ENCODE measurements around the gene MAPK12.

Gene MAPK12

DNA sequence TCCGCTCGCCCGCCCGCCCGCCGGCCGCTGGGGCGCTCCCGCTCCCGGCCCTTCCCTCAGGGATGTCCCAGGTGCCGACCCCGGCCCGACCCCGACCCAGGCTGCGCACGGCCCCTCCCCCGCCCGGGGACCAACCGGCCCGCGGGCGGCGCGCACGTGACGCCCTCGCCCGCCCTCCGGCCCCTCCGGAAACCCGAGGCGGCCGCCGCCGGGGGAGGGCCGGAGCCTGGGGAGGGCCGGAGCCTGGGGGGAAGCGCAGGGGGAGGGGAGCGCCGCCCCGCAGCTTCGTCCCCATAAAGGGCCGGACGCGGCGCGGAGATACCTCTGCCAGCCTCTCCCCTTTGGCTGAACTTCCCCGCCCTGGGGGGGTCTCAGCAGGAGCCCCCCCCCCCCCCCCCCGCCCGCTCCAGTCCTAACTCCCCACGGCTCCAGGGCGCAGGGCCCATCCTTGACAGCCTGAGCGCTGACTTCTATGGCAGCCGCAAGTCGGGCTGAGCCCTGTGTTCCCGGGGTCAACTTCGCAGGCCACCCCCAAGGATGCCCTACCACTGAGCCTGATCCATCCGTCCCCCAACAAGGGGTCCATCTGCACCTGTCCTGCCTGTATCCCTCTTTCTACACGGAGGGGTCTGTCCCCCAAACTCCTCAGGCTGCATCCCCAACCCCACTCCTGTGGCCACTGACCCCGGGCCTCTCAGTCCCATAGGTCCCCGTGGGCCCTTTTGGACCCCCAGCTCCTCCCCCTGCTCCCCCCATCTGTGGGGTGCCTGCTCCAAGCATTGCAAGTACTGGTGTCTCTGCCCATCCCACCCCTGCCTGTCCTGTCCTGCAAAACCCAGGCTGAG, at the start of gene MAPK12:
Gene MAPK12 (minus strand): TSS at position 69 of the 845 bp plus-strand sequence. CDS start 174 bp downstream, outside the sequence.
- FAIRE-seq: no peak

DNA sequence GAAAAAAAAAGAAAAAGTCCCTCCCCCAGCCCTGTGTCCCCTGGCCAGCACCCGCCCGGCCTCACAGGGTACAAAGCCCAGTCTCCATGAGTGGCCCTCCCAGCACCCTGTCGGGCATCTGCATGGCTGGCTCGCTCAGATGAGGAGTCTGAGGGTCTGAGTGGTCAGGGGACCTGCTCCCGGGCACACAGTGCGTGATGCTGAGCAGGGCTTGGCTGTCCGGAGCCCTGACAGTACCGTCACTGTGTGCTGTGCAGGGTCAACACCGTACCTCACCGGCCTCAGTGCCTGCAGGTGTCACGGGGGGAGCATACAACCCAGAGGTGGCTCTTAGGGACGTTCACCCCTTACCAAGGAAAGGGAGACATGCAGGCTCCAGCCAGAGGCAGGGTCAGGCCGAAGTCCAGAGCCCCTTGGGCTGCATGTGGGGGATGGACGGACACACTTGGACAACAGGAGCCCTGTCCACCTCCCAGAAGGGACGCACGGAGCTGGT, 49.5 kb upstream of the MAPK12 start:
- no peak for FAIRE-seq

DNA sequence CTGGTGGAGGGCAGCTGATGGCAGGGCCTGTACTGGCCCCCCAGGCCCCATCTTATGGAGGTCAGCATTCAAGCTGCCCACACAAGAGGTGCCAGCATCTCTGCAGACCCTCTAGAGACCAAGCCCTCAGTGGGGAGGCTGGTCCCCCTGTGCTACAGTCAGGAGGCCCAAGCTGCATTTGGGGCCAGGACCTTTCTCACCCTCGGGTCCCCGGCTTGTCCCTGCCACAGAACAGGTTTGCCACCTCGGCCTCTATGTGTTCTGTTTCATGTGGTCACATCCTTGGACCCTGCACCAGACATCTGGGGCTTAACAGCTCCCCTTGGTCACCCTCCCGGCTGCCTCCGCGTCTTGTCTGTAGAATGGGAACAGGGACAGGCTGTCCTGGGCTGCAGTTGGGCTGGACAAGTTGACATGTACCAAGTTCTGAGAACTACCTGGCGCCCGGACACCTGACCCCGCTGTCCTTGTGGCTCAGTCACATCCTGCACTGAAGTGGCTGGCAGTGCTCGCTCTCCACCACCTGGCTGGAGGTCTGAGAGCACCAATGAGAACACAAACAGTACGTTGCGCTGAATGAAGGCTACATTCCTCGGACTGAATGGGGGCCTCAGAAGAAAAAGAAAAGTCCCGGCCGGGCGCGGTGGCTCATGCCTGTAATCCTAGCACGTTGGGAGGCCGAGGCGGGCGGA, 48.7 kb upstream of the MAPK12 start:
- FAIRE-seq: peak; percentile 68

DNA sequence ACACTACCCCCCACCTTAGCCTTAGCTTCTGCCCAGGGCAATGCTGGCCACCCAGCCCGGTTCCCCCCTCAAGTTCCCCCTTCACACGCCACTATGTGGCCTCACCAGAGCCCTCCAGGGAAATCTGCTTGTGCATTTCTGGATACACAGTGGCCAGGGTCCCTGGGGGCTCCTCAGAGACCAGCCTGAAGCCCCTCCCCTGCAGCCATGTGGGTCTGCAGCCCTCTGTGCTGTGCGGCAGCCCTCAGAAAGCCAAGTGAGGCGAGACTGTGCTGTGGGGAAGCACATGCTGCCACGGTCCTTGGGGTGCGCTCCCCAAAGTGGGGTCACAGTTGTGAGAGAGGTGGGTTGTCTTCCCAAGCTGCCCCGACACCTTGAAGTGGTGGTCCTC, 48.1 kb upstream of the MAPK12 start:
- FAIRE-seq: no peak

DNA sequence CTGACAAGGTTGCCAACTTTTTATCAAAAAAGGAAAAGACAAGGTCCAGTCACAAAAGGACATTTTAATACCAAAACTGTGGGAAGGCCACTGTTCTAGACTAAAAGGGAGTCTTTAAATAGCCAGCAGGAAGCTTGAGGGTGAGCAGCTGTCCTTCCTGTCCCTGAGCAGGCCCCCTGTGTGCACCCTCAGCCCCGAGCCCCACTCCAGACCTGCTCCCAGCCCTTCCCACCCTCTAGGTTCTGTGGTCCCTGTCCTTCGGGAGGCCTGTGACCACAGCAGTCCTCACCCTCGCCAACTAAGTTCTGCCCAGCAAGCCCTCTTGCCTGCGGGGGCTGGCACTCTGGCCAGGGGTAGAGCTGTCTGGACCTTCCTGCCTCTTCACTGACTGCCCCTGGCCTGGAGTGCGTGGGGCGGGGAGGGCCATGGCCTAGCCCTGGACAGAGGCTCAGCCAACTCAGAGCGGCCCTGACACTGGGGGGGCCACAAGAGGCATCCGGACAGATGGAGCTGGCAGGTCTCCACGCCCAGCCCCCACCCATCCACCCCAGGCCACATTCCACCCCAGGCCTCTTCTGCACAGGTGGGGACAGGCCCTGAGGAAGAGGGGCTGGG, 47.6 kb upstream of the MAPK12 start:
- no peak for FAIRE-seq

DNA sequence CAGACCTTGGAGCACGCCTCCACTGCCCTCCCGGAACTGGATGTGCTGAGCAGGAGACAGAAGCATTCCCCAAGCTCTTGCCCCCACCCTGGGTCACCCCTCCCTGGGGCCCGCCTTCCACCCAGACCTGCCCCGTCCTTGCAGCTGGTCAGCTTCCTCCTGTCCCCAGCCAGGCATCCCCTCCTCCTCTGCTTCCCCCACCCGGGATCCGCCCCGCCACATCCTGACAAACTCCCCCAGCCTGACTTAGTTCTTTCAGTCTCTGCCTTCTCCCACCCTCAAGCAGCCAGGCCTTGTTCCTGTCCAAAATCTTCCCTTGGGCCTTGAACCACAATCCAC, 47.1 kb upstream of the MAPK12 start:
- FAIRE-seq: peak; percentile 81

DNA sequence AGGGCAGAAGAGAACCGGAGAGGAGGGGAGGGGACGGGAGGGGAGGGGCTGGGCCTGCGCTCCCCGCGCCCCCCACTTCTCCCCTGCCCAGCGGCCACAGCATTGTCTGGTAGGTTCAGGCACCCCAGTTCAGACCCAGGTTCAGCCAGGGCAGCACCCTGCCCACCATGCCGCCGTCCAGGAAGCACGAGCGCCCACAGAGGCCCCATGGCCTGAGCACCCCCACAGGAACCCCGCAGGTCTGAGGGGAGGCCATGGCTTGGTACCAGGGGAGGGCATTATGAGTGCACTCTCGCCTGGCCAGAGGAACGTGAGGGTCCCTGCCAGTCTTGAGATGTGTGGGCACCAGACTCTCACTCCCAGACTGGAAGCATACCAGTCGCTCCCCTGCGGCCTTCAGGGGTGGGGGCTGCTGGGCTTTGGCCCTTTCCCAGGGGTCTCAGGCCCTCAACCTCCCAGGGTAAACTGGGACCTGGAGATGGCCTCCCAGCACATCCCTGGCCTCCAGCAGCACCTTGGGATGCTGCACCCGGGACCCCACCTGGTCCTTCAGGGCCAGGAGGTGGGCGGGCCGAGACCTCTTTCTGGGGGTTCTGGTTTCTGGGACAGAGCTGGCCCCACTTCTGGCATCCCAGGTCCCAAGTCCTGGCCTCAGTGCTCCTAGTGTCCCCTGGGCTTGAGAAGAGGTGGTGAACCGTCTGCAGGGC, 46.6 kb upstream of the MAPK12 start:
- FAIRE-seq: no peak

DNA sequence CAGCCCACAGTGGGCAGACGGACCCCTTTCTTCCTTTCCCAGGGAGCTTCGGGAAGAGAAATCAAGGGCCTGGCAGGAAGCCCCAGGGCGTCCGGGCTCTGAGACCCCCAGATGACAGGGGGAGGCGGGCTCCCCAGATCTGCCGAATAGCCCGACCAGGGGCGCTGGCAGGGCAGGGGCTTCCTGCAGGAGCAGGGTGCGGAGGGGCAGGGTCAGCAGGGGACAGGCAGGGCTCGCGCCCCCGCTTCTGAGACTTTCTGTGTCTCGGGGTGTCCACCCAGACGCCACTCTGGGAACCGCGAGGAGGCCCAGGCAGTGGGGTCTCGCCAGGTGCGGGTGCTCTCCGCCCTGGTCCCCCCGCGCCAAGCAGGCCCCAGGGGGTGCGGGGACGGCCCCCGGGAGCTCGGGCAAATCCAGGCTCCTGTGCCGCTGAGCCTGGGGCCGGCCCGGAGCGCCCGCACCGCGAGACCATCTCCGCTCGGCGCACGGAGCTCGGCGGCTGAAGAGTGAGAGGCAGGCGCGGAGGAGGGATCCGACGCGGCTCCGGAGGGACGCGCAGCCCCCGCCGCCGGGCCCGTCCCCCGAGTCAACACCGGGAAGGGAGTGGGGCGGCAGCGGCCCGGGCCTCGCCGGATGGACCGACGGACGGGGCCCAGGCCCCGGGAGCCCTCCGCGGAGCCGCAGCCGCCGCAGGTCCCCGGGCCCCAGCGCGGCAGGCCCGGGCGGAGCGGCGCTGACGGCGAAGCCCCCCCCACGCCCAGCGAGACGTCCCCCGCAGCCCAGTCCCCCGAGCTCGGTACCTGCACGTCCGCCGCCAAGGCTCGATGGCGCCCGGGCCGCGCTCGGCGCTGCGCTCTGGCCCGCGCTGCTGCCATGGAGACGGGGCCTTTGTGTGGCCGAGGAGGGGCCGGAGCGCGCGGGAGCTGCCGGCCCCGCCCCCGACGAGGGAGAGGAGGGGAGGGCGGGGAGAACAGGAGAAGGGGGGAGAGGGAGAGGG, 45.6 kb upstream of the MAPK12 start, which contains the start of gene PLXNB2:
Gene PLXNB2 (minus strand): TSS at position 894 of the 997 bp plus-strand sequence. CDS start 17,062 bp downstream, outside the sequence.
- FAIRE-seq: no peak

DNA sequence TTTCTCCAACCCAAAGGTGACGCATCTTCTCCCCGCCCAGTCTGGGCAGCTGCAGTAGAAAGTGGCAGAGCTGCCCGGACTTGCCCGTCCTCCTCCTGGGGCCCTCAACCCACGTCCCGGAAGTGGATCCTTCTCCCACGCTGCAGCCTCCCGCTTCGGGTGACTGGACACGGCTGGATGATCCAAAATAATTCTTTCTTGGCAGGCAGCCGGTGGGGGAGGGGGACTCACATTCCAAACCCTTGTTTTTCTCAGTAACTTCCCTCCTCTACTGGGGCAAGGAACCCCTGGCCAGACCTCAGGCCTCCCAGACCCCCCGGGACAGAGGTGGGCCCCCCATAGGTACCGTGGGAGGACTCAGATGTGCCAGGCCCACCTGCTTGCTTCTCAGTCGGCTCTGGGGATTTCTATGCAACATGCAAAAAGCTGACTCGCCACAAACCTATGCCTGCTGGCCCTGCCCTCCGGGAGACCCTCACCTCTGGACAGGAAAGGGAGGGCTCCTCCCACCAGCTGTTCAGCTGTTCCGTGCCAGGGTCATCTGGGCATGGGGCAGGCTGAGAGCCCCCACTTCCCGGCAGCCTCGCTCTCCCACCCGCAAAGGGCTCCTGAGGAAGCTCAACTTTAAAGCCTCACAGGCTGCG, 44.6 kb upstream of the MAPK12 start:
- no peak for FAIRE-seq

DNA sequence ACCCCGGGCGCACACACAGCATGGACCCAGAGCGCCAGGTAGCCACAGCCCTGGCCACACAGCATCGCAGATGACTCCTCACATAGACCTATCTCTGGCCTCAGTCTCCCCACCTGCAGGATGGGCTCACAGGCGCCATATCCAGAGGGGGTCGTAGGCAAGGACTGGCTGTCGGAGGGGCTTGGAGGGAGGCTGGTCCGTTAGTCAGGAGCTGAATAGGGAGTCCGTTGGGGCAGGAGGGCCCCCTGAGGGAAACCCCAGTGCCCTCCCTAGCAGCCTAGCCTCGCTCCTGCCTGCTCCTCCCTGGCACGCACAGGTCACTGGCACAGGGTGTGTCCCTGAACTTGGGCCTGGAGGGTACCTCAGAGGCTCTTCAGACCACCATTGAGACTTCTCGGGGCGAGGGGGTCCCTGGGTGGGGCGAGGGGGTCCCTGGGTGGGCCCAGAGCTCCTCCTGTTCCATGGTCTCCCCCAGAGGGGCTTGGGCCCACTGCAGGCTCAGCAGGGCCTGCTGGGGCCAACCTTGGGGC, 44.0 kb upstream of the MAPK12 start:
- FAIRE-seq: no peak

DNA sequence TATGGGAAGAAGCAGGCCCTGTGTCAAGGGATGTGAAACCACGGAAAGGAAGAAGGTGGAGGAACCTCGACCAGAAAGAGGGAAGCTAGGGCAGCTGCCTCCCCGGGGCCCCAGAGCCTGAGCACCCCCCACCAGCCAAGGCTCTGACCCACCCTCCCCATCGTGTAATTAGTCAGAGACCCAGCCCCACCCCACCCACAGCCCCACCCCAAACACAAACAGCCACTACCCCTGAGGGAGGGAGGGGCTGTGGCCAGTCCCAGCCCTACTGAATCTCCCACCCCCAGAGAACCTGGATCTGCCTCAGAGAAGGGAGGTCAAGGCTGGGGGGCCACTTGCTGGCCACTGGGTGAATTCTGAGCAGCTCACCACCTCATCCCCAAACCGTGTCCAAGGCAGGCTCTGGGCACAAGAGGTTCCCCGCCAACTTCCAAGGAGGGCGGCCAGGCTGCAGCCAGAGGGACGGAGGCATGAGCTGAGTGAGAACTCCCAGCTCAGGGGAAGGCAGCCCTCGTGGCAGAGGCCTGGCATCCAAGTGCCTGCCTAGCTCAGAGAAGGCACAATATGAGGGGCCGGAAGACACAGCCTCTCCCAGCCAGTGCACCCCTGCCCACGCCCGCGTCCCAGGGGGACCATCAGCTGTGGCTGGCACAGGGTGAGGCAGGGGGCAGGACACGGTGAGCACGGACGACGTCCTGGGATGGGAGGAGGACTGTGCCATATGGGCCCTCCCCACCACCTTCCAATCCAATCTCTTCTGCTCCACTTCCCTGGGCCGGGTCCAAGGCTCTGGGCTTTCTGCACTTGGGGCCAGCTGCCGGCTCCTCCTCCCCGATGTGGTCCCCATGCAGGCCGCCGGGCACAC, 43.3 kb upstream of the MAPK12 start:
- FAIRE-seq: no peak

DNA sequence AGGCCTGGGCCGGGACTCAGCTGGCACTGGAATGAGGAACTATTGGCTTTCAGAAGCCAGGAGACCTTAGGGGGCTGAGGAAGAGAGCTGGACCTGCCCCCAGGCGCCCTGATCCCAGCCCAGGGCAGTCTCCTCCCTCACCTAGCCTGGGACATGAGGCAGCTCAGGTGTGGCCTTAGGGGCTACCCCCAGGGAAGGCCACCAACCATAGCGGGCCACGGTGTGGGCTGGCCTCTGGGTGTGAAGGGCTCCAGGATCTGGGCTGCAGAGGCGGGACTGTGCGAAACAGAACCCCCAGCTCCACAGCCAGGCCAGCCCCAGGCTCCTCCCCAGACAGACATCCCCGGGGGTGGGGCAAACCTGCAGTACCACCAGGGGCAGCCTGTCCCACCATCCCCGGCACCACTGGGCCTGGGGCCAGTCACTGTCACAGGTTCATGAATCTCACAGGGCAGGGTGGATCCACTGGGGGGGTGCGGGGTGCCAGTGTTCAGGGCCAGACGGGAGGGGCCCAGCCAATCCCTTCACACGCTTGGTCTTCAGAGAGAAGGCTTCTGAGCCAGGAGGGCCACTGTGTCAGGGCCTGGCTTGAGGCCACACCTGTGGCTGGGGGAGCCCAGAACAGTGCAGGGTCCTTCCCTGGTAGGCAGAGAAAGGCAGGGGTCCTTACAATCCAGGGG, 42.5 kb upstream of the MAPK12 start:
- FAIRE-seq: no peak

DNA sequence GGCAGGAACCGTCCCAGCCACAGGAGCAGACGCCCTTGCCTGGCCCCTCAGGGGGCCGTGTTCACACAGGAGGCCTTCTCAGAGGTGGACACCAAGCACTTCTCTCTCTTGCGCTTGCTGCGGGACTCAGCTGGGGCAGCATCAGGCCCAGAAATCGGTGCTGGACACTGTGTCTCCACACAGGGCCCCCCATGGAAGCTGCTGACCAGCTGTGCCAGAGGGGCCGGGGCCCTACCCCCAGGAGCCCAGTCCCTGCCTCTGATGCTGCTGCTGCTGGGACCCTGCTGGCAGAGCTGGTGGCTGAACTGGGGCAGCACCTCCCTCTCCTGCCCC, 42.0 kb upstream of the MAPK12 start:
- FAIRE-seq: no peak

DNA sequence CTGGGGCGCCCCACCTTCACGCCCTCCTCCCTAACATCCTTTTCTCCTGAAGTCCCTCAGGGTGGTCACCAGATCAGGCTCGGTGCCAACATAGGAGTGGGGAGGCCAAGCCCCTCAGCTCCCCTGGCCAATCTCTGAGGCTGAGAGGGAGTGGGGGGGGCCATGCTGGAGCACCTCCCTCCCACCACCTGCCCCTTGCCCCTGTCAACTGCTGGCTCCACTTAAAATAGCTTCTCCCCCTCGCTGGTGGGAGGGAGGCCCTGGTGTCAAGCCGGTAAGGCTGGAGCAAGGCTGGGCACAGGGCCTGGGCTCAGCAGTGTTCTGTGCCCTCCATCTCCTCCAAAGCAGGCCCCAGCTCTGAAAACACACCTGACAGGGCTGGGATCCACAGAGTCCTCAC, 41.1 kb upstream of the MAPK12 start:
- FAIRE-seq: no peak

DNA sequence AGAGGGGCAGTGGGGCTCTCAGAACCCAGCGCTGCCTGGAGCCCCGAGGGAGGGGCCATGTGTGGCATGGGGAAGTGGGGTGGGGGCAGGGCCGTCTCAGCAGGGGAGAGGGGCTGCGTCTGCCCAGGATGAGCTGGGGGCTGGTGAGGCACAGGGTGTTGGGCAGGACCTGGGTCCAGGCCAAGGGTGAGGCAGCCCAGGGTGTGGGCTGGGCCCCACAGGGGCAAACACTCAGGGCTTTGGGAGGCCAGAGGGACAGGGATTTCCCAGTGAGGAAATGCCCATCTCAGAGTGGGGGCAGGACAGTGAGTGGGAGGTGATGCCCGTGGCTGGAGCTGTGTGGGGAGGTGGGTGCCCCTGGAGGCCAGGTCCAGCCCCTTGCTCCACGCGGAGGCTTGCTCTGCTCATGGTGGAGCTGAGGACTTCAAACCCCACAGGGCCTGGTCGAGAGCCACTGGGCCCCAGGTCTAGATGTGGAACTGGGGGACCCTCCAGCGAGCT, 40.6 kb upstream of the MAPK12 start:
- FAIRE-seq: no peak

DNA sequence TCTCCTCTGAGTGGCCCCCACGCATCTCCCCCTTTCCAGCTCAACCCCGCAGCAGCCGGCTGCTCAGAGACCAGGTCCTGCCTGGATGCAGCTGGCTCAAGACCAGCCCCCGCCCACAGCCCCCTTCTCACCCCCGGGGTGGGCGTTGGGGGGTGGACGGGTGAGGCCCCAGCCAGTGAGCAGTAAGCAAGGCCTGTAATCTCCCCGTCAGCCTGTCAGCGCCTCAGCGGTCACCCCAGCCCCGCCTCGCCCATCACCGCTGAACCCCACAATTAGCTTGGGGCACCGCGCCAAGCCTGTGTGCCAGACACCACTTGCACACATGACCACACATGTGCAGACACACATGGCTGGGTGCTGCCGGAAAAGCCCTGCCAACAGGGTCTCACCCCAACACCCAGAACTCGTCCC, 40.1 kb upstream of the MAPK12 start:
- no peak for FAIRE-seq

DNA sequence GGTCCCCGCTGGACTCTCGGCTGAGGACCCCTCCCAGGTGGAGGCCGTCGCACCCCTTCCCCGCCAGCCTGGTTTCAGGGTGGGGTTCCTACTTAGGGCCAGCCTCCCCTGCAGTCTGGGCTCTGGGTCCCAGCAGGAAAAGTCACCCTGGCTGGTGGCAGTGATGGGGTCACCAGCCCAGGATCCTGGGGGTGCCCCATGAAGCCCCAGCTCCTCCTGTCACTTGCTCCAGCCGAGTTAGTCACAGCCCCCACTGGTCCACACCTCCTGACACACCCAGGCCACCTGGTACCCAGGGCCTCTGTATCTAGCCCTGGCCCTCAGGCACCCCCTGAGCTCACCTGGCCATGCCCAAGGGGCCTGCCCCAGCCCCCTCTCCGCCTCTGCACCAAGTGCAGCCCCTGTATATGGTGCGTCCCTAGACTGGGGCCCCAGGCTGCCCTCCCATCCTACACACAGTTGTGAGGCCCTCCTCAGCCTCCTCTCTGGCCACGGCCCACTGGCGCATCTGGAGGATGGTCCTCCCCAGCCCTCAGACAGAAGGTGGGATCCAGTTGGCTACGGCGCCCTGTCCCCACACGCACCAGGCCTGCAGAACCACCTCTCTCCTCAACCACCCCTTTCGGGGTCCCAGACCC, 39.3 kb upstream of the MAPK12 start:
- FAIRE-seq: no peak

DNA sequence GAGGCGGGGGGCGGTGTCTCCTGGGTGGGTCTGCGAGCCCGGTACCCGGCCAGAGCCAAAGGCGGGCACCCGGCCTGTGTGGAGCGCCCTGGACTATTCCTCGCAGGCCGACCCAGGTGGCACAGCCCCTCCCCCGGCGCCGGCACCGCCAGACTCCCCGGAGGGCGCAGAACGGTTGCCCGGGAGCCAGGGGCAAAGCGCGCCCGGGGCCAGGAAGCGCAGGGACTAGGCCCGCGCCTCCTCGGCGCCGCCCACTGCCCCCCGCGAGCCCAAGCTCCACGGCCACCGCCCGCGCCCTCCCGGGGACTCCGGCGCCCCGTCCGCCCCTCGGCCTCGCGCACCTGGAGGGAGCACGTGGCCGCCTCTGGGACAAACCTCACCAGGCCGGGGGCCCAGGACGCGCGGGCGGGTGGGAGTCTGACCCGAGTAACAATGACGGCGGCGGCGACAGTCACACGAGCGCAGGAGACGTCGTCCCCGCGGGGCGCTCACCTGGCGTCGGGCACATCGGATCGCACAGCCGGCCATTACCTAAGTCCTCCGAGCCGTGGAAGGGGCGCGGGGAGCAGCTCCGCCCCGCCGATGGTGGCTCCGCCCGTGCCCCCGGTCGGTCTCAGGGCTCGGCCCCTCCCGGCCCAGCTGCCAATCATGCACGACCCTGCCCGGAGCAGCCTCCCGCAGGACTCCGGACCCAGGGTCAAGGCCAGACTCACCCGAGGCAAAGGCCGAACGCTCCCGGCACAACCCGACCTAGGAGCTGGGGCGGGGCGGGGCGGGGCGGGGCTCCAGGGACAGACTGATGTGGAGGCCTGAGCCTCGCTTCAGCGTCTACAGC, 38.5 kb upstream of the MAPK12 start:
- FAIRE-seq: no peak
